Stimulated activated naive CD8-positive, alpha-beta T cell treated with anti-CD3 and anti-CD28 coated beads, Interleukin-15, amount 100 ng/mL, for 72 hours (primary cell): ENCODE data around the gene GP9.

Experiments
- ATAC-seq: fragments of 150-1000 bp; cut with Tn5 transposase; 2 replicates; pipeline ENCODE4 v1.10.0; 2021; ENCODE audit warnings: mild to moderate bottlenecking, moderate library complexity
- DNase-seq, 2 donors: peaks; one replicate each; pipeline ENCODE4 v3.0.0; 2021 to 2022
- H3K27ac Mint-ChIP-seq, 2 donors: one replicate each; pipeline ENCODE4 v1.8.0; 2022; ENCODE audit warnings: mild to moderate bottlenecking in 2 of 2, mixed read lengths in 2 of 2, moderate library complexity in 2 of 2
- H3K27me3 Mint-ChIP-seq: one replicate; pipeline ENCODE4 v1.8.0; 2022; ENCODE audit warnings: mixed read lengths
- H3K4me1 Mint-ChIP-seq: one replicate; pipeline ENCODE4 v1.8.0; 2022; ENCODE audit warnings: mild to moderate bottlenecking, mixed read lengths
- H3K4me3 Mint-ChIP-seq, 2 donors: one replicate each; pipeline ENCODE4 v1.8.0; 2022; ENCODE audit warnings: mild to moderate bottlenecking in 2 of 2, mixed read lengths in 2 of 2, moderate library complexity in 1 of 2
- H3K9me3 Mint-ChIP-seq, 2 donors: one replicate each; pipeline ENCODE4 v1.8.0; 2022; ENCODE audit warnings: mixed read lengths in 2 of 2

The GP9 gene

GRCh38 chr3:129060276-129061022, at the start of gene GP9:
Gene GP9 (plus strand): TSS chr3:129060779. CDS start chr3:129061740, 961 bp downstream.
- Mint-ChIP-seq H3K4me1 (peaks cover 9% of the 10 kb centered on the region), H3K27me3 (no peaks in the 10 kb centered on the region), H3K27ac (no peak within 1 kb of the TSS), H3K4me3 (no peak within 1 kb of the TSS), H3K9me3 (no peaks in the 10 kb centered on the region)
- ATAC-seq (no peak), DNase-seq (no peak)

DNA sequence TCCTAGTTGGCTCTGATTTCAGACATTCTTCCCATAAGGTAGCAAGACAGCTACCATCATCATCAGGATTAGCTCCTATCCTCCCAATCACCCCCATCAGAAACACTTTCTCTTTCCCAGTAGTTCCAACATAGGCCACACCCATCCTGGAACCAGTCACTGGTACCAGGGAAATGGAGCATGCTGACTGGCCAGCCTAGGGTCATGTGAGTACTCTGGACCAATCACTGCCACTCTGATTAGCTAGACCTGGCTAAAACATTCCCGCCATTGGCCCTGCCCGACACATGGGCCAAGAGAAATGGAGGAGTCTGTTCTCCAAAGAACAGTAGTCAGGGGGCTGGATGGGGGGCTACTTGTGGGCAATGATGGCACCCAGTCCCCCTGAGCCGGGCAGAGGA, 47.1 kb upstream of the GP9 start:
- no peaks in the 10 kb centered on the region for H3K27me3 Mint-ChIP-seq
- DNase-seq: no peak
- ATAC-seq: no peak
- no peak overlapping the region for H3K4me3 Mint-ChIP-seq
- H3K27ac Mint-ChIP-seq: no peak overlapping the region
- no peaks in the 10 kb centered on the region for H3K9me3 Mint-ChIP-seq
- peaks cover 41% of the 10 kb centered on the region for H3K4me1 Mint-ChIP-seq

GRCh38 chr3:129014148-129014547, 46.4 kb upstream of the GP9 start:
- Mint-ChIP-seq H3K27ac (peak overlapping the region in 1 of 2 donors; percentile 98), H3K4me1 (peaks cover 41% of the 10 kb centered on the region)

GRCh38 chr3:129014793-129015345, 45.7 kb upstream of the GP9 start:
- Mint-ChIP-seq H3K4me3 (peak overlapping the region in 1 of 2 donors; percentile 43), H3K4me1 (peaks cover 39% of the 10 kb centered on the region), H3K27me3 (no peaks in the 10 kb centered on the region), H3K27ac (peak overlapping the region; percentile 98 to 99), H3K9me3 (no peaks in the 10 kb centered on the region)
- DNase-seq: no peak
- no peak for ATAC-seq

More at GRCh38 chr3:129014148-129014547, 46.4 kb upstream of the GP9 start:
- DNase-seq (no peak), ATAC-seq (no peak)
- H3K27me3 Mint-ChIP-seq: no peaks in the 10 kb centered on the region
- H3K4me3 Mint-ChIP-seq: no peak overlapping the region
- no peaks in the 10 kb centered on the region for H3K9me3 Mint-ChIP-seq

DNA sequence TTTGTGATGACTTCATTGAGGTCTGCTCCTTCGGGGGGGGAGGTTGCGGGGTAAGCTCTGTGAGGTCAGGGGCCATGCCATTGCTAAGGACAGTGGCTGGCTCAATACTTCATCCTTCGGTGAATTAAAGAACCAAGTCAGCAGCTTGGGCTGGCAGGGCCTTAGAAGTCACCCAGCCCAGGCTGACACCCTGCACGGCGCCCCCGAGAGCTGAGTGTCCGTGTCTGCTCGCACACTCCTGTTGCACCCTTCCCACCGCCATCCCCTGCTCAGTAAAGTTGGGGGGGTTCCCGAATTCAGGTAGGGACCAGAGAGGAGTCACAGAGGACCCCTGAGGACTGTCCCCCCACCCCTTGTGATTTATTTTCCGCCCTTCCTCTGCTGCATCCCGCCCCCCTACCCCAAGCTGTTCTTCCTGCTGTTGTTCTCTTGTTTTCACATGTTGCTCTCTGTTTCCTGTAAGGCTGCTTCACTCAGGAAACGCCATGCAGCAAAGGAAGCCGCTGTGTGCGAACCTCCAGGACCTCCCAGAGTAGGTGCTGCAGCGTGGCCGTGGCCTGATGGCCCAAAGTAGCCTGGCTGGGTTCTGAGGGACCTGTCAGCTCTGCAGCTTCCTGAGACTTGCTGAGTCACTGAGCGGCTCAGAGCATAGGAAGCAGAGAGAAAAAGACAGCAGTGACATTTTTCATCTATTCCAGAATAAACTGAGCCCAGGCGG, 45.0 kb upstream of the GP9 start:
- Mint-ChIP-seq H3K4me3 (peak overlapping the region; percentile 89 to 92), H3K27ac (peak overlapping the region; percentile 98 to 99), H3K4me1 (peaks cover 39% of the 10 kb centered on the region), H3K9me3 (no peaks in the 10 kb centered on the region), H3K27me3 (no peaks in the 10 kb centered on the region)
- ATAC-seq (peak; percentile 64), DNase-seq (peak in 1 of 2 donors; percentile 44)

- H3K27me3 Mint-ChIP-seq: no peaks in the 10 kb centered on the region
- H3K4me1 Mint-ChIP-seq: peaks cover 39% of the 10 kb centered on the region
- ATAC-seq (peak; percentile 90), DNase-seq (peak; percentile 53 to 73)
- H3K27ac Mint-ChIP-seq: peak overlapping the region; percentile 98 to 99
- H3K9me3 Mint-ChIP-seq: no peaks in the 10 kb centered on the region
- peak overlapping the region; percentile 89 to 92 for H3K4me3 Mint-ChIP-seq
Measured at GRCh38 chr3:129016356-129016719, 44.2 kb upstream of the GP9 start.

- DNase-seq: no peak
- Mint-ChIP-seq H3K27me3 (no peaks in the 10 kb centered on the region), H3K4me3 (peak overlapping the region; percentile 89 to 92), H3K27ac (peak overlapping the region; percentile 98 to 99), H3K4me1 (peaks cover 39% of the 10 kb centered on the region), H3K9me3 (no peaks in the 10 kb centered on the region)
- ATAC-seq: peak; percentile 13
Measured at GRCh38 chr3:129016720-129017483, 43.7 kb upstream of the GP9 start.

DNA sequence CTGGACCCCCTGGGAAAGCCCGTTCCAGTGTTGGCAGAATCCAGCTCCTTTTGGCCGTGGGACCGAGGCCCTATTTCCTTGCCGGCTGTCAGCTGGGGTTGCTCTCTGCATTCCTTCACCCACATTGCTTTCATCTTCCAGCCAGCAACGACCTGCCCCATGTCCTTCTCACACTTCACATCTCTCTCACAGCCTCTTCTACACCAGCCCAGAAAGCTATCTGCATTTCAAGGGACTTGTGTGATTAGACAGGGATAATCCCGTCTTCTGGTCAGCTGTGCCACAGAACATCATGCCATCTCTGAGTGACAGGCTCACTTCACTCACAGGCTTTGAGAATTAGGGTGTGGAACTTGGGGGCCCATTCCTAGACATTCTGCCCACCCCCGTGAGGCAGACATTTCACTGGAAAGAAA, 43.1 kb upstream of the GP9 start:
- H3K27ac Mint-ChIP-seq: peak overlapping the region in 1 of 2 donors; percentile 38
- H3K9me3 Mint-ChIP-seq: no peaks in the 10 kb centered on the region
- peaks cover 45% of the 10 kb centered on the region for H3K4me1 Mint-ChIP-seq
- H3K27me3 Mint-ChIP-seq: no peaks in the 10 kb centered on the region
- ATAC-seq: no peak
- H3K4me3 Mint-ChIP-seq: peak overlapping the region in 1 of 2 donors; percentile 38
- DNase-seq: no peak

GRCh38 chr3:129018271-129018670, 42.3 kb upstream of the GP9 start:
- peaks cover 49% of the 10 kb centered on the region for H3K4me1 Mint-ChIP-seq
- H3K4me3 Mint-ChIP-seq: no peak overlapping the region
- DNase-seq: no peak
- H3K9me3 Mint-ChIP-seq: no peaks in the 10 kb centered on the region
- H3K27ac Mint-ChIP-seq: no peak overlapping the region
- ATAC-seq: no peak
- H3K27me3 Mint-ChIP-seq: no peaks in the 10 kb centered on the region

DNA sequence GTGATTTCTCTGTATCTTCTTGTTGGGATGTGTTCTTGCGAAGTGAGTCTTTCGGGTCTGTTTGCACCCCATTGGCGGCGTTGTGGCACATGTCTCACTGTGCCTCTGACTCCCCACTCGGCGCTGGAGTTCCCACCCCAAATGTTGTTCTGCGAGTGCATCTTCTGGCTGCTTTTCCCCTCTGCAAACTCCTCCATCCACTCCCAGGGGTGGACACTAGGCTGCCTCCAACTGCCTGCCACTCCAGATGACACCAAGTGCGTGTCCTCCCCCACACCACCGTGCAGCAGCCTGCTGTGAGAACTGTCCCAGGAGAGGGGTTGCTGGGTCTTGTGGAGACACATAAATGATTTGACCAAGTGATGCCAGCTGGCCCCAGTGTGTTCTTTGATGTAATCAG, 41.8 kb upstream of the GP9 start:
- Mint-ChIP-seq H3K27me3 (no peaks in the 10 kb centered on the region), H3K9me3 (no peaks in the 10 kb centered on the region), H3K4me3 (no peak overlapping the region), H3K27ac (no peak overlapping the region), H3K4me1 (peaks cover 49% of the 10 kb centered on the region)
- no peak for ATAC-seq
- DNase-seq: no peak

DNA sequence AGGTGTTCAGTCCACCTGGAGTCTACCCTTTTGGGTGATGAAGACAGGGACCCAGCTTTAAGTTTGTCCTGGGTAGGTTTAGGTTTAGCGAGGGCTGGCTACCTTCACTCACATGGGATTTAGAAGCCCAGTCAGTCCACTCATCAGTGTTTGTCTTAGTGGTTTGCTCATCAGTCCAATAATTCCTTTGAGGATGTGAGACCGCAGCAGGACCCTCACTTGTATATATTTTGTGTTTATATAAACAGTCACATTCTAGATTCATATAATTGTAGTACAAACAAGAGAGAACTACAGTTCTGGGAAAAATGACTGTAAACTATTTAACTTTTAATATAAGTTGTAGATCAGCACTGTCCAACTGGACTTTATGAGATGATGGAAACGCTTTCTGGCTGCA, 41.3 kb upstream of the GP9 start:
- Mint-ChIP-seq H3K27me3 (no peaks in the 10 kb centered on the region), H3K9me3 (no peaks in the 10 kb centered on the region), H3K4me3 (no peak overlapping the region), H3K27ac (no peak overlapping the region), H3K4me1 (peaks cover 49% of the 10 kb centered on the region)
- DNase-seq (no peak), ATAC-seq (no peak)

- Mint-ChIP-seq H3K27me3 (no peaks in the 10 kb centered on the region), H3K27ac (no peak overlapping the region), H3K4me1 (peaks cover 46% of the 10 kb centered on the region), H3K4me3 (no peak overlapping the region), H3K9me3 (no peaks in the 10 kb centered on the region)
- DNase-seq (no peak), ATAC-seq (no peak)
Measured at GRCh38 chr3:129020691-129021090, 39.9 kb upstream of the GP9 start.

DNA sequence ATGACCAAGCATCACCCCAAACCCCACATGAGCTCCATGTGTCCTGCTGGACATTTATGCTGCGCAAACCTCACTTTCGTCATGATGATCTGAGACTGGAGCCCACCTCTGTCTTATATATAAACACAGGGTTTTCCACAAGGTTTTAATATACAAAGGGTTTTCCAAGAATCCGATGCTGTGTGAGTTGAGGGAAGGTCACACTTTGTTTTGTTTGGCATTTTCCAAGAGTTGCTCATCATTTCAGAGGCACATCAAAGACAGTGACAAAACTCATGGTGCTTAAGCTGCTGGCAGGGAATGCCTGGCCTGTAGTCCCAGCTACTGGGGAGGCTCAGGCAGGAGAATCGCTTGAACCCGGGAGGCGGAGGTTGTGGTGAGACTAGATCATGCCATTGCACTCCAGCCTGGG, 39.4 kb upstream of the GP9 start:
- no peak for ATAC-seq
- no peaks in the 10 kb centered on the region for H3K27me3 Mint-ChIP-seq
- H3K9me3 Mint-ChIP-seq: no peaks in the 10 kb centered on the region
- no peak overlapping the region for H3K27ac Mint-ChIP-seq
- no peak for DNase-seq
- peaks cover 46% of the 10 kb centered on the region for H3K4me1 Mint-ChIP-seq
- H3K4me3 Mint-ChIP-seq: no peak overlapping the region

- no peak for ATAC-seq
- Mint-ChIP-seq H3K9me3 (no peaks in the 10 kb centered on the region), H3K4me3 (no peak overlapping the region), H3K27me3 (no peaks in the 10 kb centered on the region), H3K4me1 (peaks cover 41% of the 10 kb centered on the region), H3K27ac (peak overlapping the region in 1 of 2 donors; percentile 21)
- no peak for DNase-seq
Measured at GRCh38 chr3:129022114-129023007, 38.2 kb upstream of the GP9 start.

- H3K9me3 Mint-ChIP-seq: no peaks in the 10 kb centered on the region
- no peak overlapping the region for H3K27ac Mint-ChIP-seq
- peaks cover 37% of the 10 kb centered on the region for H3K4me1 Mint-ChIP-seq
- no peak overlapping the region for H3K4me3 Mint-ChIP-seq
- DNase-seq (no peak), ATAC-seq (no peak)
- no peaks in the 10 kb centered on the region for H3K27me3 Mint-ChIP-seq
Measured at GRCh38 chr3:129023008-129023358, 37.6 kb upstream of the GP9 start.
